Peyer's patch (tissue), 4 donors: ENCODE data around the gene BHMT. TPM values are rescaled to one million over a fixed set of nuclear protein-coding genes. Genes with fewer than 3 reads are reported as not detected.

Source experiments
- DNase-seq, 3 donors: peaks; one replicate each; pipeline ENCODE4 v3.0.0-alpha.2; 2017 to 2019
- H3K27ac ChIP-seq, 4 donors: fragments of 200-600 bp; sonication (generic); one replicate each; pipeline ENCODE4 v1.5.1; 2016 to 2019
- H3K27me3 ChIP-seq, 2 donors: fragments of 200-600 bp; sonication (generic); one replicate each; pipeline ENCODE4 v1.5.1; 2019
- H3K36me3 ChIP-seq, 3 donors: fragments of 200-600 bp; sonication (generic); one replicate each; pipeline ENCODE4 v1.5.1; 2016 to 2019
- H3K4me1 ChIP-seq, 4 donors: fragments of 200-600 bp; sonication (generic); one replicate each; pipeline ENCODE4 v1.5.1; 2016 to 2019
- H3K4me3 ChIP-seq, 4 donors: fragments of 200-600 bp; sonication (generic); 1 replicate in 3 of 4; 2 replicates in 1 of 4; pipeline ENCODE4 v1.5.1; 2016 to 2019; ENCODE audit warnings: mild to moderate bottlenecking in 1 of 4
- H3K9me3 ChIP-seq, 4 donors: fragments of 200-600 bp; sonication (generic); one replicate each; pipeline ENCODE4 v1.5.1; 2016 to 2019; ENCODE audit warnings: mild to moderate bottlenecking in 1 of 4
- CTCF ChIP-seq, 6 experiments: fragments of 450-650 bp in 4 of 6; fragments of 200-600 bp in 2 of 6; sonication (generic) in 1 of 6; IDR thresholded peaks; one replicate each; pipeline ENCODE4 v1.5.1; 2017 to 2019; ENCODE audit warnings: antibody characterized with exemption in 6 of 6, mild to moderate bottlenecking in 3 of 6, moderate library complexity in 1 of 6
- POLR2A ChIP-seq, 2 donors: fragments of 450-650 bp; IDR thresholded peaks; one replicate each; pipeline ENCODE4 v1.5.1; 2017; ENCODE audit warnings: antibody characterized with exemption in 2 of 2, mild to moderate bottlenecking in 2 of 2, moderate library complexity in 2 of 2
- total RNA-seq, 4 donors: library from RNA; depleted of rRNA; stranded (reverse); fragments of >200 nt; gene quantifications; one replicate each; pipeline ENCODE4 v1.1.0, GENCODE V29; 2016

The BHMT gene
- total RNA-seq, 4 donors from 2014 or later: not detected

- Histone ChIP-seq H3K27me3 (no peaks in the 10 kb centered on the region), H3K27ac (no peak overlapping the region)
Observed at GRCh38 chr5:79124607-79125006, 13.0 kb downstream of the BHMT start.

GRCh38 chr5:79130781-79131180 is 19.2 kb downstream of the BHMT start:
- Histone ChIP-seq H3K27me3 (no peaks in the 10 kb centered on the region), H3K4me3 (no peak overlapping the region), H3K9me3 (no peaks in the 10 kb centered on the region), H3K36me3 (no peaks in the 10 kb centered on the region), H3K4me1 (peaks cover 0 to 12% (median 0%) of the 10 kb centered on the region in 4 donors), H3K27ac (no peak overlapping the region)
- TF ChIP-seq POLR2A (IDR thresholded peaks at IDR 0.05) (no peak), CTCF (IDR thresholded peaks at IDR 0.05) (no peak)
- DNase-seq: no peak

More at GRCh38 chr5:79124607-79125006, 13.0 kb downstream of the BHMT start:
- TF ChIP-seq POLR2A (IDR thresholded peaks at IDR 0.05) (no peak), CTCF (IDR thresholded peaks at IDR 0.05) (no peak)
- Histone ChIP-seq H3K4me3 (no peak overlapping the region), H3K36me3 (no peaks in the 10 kb centered on the region), H3K4me1 (no peaks in the 10 kb centered on the region), H3K9me3 (no peaks in the 10 kb centered on the region)
- DNase-seq: no peak

GRCh38 chr5:79133121-79133656 is 21.6 kb downstream of the BHMT start:
- TF ChIP-seq CTCF (IDR thresholded peaks at IDR 0.05): peak; percentile 5 to 63 (median 51)
- TF ChIP-seq POLR2A (IDR thresholded peaks at IDR 0.05): no peak
- peak overlapping the region in 3 of 4 donors; percentile 6 to 63 (median 10) for H3K27ac ChIP-seq
- peak overlapping the region in 2 of 4 donors; percentile 16 to 18 for H3K4me3 ChIP-seq
- no peak for DNase-seq
- no peaks in the 10 kb centered on the region for H3K27me3 ChIP-seq
- peaks cover 0 to 12% (median 0%) of the 10 kb centered on the region in 4 donors for H3K4me1 ChIP-seq
- no peaks in the 10 kb centered on the region for H3K36me3 ChIP-seq
- no peaks in the 10 kb centered on the region for H3K9me3 ChIP-seq

GRCh38 chr5:79133657-79134451 is 22.2 kb downstream of the BHMT start:
- Histone ChIP-seq H3K9me3 (no peaks in the 10 kb centered on the region), H3K4me3 (peak overlapping the region in 2 of 4 donors; percentile 16 to 18), H3K36me3 (no peaks in the 10 kb centered on the region), H3K27ac (peak overlapping the region in 3 of 4 donors; percentile 6 to 63 (median 10)), H3K27me3 (no peaks in the 10 kb centered on the region), H3K4me1 (peaks cover 0 to 12% (median 0%) of the 10 kb centered on the region in 4 donors)
- DNase-seq: peak; percentile 51 to 82 (median 55)
- TF ChIP-seq CTCF (IDR thresholded peaks at IDR 0.05): peak; percentile 37 to 70 (median 62)
- no peak for TF ChIP-seq POLR2A (IDR thresholded peaks at IDR 0.05)

GRCh38 chr5:79135790-79136553 is 24.4 kb downstream of the BHMT start:
- H3K36me3 ChIP-seq: no peaks in the 10 kb centered on the region
- peaks cover 0 to 4% (median 0%) of the 10 kb centered on the region in 4 donors for H3K9me3 ChIP-seq
- H3K27ac ChIP-seq: no peak overlapping the region
- H3K27me3 ChIP-seq: no peaks in the 10 kb centered on the region
- H3K4me1 ChIP-seq: peaks cover 0 to 12% (median 0%) of the 10 kb centered on the region in 4 donors
- no peak overlapping the region for H3K4me3 ChIP-seq
- no peak for DNase-seq
- TF ChIP-seq POLR2A (IDR thresholded peaks at IDR 0.05) (no peak), CTCF (IDR thresholded peaks at IDR 0.05) (no peak)
